HG03108 (cell line): ENCODE data around the gene NSD1.

ENCODE experiments used
- ATAC-seq: cut with Tn5 transposase; IDR thresholded peaks from one replicate; pipeline ENCODE4 v1.9.1; 2021; ENCODE audit warnings: moderate library complexity; ENCODE audit not compliant: unreplicated experiment

The NSD1 gene

GRCh38 chr5:177319913-177320588, 186.5 kb downstream of the NSD1 start:
- no peak for ATAC-seq

GRCh38 chr5:177320879-177321278, 187.3 kb downstream of the NSD1 start:
- ATAC-seq, result no peak

GRCh38 chr5:177325868-177326381, 192.4 kb downstream of the NSD1 start:
- ATAC-seq, result no peak

- ATAC-seq, result no peak
Measured at GRCh38 chr5:177327539-177328522, 194.3 kb downstream of the NSD1 start.

- ATAC-seq, result no peak
Measured at GRCh38 chr5:177328545-177329231, 195.1 kb downstream of the NSD1 start.

GRCh38 chr5:177329883-177330282, 196.3 kb downstream of the NSD1 start:
- ATAC-seq, result no peak

DNA sequence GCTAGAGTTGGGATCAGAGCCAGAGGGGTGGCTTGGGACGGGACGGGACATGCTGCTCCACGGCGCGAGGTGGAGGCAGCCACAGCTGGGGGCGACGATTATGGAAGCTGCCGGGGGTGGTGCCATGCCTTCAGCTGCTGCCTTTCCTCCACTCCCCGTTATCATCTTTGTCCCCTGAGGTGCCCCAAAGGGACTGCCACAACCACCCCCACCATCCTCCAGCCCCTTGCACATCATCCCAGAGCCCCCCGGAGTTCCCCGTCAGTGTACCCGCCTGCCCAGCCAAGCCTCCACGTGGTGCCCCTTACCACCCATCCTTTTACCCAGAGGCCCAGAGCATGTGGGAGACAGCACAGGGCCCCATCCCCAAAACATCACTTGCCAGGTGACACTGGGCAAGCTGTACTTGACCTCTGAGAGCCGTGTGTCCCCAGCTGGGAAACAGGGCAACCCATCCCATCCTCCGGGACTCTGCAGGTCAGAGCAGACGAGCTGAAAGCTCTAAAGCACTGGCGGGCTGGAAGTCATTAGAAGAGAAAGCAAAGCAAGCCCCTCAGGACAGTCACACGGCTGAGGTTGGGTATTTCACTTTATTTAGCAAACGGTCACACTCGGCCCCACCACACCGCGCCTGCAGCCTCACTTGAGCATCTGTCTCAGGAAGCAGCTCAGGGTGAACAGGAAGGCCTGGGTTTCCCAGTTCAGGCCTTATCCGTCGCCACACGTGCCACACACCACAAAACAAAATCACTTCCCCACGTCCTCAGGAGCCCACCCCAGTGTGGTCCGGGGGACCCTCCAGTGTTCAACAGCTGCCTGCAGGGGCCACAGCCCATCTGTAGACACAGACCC, 197.6 kb downstream of the NSD1 start:
- ATAC-seq, result no peak

DNA sequence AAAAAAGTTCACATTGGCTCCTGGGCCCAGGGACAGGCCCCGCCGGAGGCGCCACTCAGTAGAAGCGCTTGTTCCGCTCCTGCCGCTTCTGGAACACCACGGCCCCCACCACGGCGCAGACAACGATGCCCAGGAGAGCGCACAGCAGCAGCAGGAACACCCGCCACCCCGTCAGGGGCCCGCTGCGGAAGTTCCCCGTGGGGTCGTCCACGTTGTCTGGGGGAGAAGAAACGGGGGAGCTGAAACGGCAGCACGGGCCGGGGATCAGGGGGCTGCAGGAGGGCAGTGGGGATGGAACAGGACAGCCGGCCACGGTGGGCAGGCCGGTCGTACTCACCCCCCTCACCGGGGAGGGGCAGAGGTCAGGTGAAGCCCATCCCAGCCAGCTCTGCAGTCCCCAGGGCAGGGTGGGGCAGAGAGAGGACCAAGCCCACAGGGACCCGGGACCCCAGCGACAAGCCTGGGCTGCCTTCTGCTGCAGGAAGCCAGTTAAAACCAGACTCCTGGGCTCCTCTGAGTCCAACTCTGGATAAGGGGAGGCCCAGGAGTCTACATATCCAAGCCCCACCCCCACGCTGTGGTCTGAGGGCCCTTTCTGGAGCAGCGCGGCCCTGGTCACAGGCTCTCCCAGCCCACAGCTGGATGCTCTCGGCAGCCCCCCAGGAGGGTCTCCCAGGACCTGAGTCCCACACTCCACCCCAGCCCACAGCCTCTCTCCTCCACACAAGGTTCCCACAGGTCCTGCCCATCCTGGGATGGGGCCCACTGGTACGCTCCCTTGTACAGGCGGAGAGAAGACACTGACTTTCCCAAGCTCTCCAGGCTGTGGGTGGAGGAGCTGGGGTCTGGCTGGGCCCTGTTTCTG, 198.7 kb downstream of the NSD1 start:
- ATAC-seq, result no peak

DNA sequence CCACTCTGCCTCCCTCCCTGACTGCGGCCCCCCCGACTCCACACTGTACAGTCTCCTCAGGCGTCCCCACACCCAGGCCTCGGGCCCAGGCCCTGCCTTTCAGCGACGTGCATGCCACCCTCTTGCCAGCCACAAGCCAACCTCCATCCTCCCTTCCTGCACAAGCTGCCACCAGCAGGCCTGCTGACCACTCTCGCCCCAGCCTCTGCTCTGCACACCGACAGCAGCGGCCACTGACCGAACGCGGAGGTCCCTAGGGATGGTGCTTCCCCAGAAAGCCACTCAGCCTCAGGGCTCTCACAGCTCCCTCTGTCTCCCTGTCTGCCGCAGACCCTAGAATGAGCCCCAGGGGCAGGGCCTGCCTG, 199.3 kb downstream of the NSD1 start:
- ATAC-seq, result no peak

DNA sequence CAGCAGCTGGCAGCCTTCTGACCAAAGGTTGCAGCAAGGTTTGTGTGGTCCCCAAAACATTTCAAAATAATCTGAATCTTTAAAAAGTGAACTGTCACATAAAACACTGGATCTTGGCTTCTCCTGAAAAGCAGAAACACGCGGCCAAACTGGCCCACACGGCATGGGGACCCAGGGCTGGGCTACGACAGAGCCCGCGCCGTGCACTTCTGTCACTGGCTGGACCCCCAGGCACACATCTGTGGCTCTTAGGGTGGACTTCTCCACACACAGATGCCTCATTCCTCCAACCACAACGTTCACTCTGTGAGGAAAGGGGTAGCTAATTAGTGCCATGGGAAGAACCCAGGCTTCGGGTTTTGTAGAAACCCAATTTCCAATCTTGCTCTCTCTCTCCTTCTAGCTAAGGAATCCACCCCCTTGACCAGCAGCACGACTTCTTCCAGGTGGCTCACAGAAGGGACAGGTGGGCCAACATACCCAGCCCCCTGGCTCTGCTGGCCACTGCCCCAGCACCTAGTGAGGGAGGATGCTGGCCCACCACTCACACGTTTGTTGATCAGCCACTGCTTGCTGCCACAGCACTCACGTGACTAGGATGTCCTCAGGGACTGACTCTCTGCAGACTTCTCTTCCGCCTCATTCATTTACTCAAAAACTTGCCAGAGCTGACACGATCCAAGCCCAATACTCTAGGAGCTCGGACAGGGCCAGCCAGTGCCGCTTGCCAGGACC, 200.0 kb downstream of the NSD1 start:
- ATAC-seq, result no peak

- ATAC-seq, result no peak
Measured at GRCh38 chr5:177334155-177334551, 200.6 kb downstream of the NSD1 start.

DNA sequence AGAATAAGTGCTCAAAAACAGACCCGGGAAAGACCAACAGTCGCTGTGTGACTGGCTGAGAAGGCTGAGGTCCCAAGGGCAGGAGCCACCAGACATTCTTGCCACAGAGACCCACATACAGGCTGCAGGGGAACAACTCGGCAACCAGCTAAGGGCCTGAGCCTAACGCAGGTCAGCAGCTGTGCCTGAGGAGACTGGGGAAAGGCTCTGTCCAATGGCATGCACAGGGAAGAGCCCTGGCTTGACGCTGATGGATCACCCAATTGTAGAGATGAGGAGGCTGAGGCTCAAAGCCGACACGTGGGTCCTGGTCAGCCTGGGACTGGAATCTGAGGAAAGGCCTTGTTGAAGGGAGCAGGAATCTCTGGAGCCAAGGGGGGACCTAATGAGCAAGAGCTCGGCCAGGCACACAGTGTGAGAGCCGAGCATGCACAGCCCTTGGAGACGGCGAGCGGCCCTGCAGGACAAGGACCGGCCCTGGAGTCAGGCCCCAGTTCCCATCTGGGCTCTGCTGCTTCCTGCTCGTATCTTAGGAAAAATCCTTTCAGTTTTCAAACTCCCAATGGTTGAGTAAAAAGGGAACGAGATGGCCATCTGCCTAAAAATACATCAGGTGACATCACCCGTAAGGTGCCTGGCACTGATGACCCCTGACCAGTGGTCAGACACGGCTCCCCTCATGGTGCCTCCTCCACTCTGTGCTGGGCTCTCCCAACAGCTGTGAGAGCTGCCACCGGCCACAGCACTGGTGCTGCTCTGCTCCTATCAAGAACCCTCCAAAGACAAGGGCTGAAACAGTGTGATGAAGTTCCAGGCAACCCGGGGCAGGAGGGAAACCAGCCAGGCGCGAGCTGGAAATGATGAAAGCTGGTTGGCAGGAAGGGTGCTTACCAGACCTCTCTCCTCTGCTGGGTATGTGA, 201.5 kb downstream of the NSD1 start:
- no peak for ATAC-seq

DNA sequence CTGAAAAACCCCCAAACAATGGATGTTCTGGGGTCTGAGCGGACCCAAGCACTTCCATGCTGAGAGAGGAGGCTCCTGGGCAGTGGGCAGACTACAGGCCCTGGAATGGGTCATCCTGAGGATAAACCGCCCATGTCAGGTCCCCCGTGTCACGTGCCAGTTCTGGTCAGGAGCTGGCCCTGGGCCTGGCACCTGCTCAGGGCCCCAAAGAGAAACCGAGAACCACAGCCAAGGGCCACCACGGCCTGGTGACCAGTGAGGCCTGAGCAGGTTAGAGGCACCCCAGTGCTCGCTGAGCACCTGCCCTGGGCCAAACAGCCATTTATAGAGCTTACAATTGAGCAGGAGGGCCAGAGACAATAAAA, 202.1 kb downstream of the NSD1 start:
- ATAC-seq, result no peak

DNA sequence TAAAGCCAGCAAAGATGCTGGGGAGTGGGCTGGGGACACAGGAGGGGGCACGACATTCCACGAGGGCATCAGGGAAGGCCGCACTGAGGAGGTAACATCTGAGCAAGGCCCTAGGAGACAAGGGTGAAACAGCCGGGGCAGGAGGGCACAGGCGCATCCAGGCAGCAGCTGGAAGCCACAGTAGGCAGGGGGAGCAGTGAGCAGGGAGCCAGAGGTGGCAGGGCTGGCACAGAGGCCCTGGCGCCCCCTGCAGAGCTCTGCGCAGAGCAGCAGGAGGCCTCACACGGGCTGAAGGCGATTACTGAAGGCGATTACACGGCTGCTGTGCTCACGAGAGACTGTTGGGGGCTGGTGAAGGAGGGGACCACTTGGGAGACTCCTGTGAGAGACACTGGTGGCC, 202.5 kb downstream of the NSD1 start:
- ATAC-seq, result no peak

DNA sequence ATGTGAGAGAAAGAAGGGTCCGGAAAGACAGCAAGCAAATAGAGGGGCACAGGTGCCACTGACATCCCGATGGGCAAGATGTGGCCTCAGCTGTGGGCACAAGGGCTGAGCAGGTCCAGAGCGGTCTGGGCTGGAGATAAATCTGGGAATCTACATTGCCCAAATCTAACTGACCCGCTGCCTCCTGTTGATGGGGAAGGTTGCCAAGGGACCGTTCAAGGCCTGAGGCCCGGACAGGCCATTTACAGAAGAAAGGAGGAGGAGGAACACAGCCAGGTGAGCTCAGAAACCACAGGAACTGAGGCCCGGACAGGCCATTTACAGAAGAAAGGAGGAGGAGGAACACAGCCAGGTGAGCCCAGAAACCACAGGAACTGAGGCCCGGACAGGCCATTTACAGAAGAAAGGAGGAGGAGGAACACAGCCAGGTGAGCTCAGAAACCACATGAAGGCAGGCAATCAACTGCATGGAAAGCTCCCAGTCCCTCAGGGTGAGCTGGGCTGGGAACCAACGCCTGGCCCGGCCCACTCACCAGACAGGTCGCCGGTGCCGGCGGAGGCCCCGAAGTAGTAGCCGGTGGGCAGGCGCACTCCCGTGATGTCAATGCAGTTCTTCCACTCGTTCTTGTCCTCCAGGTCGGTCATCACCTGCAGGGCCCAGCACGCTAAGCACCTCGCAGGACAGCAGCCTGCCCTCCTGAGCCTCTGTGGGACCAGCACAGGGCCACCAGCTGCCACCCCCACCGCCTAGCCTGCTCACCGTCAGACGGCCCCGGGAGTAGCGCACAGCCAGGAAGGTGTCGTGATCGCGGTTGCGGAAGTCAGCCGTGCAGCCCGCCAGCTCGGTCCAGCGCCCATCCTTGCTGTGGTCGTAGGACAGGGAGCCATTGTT, 203.3 kb downstream of the NSD1 start:
- no peak for ATAC-seq

DNA sequence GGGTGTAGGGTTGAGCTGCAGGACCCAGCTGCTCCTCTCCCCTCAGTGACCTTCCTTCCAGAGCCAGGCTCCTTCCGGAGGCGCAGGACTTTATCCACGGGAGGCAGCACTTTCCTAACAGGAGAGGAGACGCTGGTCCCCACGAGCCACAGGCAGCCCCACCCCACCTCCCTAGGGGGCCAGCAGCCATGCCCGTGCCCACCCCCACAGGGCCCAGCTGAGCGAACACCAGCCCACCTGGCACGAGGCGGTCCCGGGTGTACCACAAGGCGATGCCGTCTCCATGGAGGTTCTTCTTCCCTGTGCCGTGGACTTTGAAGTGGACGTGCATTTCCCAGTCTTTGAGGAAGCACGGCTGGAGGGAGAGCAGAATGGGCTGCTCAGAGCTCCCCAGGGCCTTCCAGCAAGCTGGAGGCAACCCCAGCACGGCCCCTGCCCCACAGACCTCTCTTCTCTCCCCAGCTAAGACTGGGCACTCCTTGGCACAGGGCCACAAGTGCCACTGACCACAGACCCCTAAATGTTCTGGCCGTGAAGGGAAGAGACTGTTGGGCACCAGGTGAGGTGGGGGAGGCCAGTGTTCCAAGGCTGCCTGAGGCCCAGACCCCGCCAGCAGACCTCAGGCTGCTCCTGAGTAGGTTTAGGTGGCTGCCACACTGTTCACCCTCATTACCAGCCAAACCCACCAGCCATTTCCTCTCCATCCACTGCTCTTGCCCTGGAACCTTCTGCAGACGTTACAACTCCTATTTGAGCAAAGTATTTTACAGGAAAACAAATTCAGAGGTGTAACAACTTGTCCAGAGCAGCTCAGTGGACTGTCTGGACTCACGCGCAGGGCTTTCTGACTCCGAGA, 204.9 kb downstream of the NSD1 start:
- ATAC-seq, result no peak
